GM21447 (cell line): Measurements from ENCODE around the gene BGN.

ENCODE experiments used
- ATAC-seq: cut with Tn5 transposase; IDR thresholded peaks from one replicate; pipeline ENCODE4 v1.9.1; 2021; ENCODE audit not compliant: unreplicated experiment

Gene BGN

DNA sequence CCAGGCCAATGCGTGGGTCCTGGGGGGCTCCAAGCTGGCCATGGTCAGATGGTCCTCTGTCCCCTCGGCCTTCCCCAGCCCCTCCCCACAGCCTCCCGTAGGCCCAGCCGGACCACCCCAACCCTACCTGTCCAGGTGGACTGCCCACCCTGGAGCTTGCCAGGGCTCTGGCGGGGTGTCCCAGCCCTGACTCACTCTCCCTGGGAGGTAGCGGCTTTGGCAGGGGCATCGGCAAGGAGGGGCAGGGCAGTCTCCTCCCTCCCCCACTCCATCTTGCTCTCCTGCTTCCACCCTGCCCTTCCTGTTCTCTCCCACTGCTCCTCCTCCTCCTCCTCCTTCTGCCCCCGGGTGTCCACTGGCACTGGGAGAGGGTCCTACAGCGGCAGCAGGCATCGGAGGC is 7.4 kb downstream of the BGN start:
- ATAC-seq = no peak

DNA sequence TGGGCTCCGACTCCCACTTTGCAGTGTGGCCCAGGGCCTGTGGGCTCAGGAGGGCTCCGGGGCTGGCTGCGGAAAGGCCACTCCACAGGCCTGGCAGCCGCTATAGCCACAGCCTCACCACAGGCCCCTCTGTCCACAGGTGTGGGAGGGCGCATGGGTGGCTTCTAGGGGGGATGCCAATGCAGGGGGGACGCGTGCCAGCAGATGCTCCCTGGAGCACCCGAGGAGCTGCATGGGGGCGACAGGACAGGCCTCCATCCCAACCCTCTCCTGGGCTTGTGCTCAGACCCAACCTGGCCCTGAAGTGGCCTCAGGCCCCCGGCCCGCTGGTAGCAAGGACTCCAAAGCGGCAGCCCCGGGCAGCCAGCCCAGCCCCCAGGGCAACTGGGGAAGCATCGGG is 8.0 kb downstream of the BGN start:
- ATAC-seq = no peak

DNA sequence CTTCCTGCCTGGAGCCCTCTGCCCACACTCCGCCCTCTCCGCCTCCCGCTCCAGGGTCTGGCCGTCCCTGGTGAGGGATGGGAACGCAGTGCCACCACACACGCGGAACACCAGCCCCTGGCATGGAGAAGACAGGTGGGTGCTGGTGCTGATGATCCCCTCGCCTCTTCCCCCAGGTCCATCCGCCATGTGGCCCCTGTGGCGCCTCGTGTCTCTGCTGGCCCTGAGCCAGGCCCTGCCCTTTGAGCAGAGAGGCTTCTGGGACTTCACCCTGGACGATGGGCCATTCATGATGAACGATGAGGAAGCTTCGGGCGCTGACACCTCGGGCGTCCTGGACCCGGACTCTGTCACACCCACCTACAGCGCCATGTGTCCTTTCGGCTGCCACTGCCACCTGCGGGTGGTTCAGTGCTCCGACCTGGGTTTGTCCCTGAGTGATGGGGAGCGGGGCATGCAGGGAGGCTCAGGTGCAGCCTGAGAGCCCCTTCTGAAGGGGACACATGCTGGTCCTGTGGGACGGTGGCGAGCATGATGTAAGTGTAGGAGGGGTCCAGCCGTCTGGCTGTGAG is 9.8 kb downstream of the BGN start:
- no peak for ATAC-seq

DNA sequence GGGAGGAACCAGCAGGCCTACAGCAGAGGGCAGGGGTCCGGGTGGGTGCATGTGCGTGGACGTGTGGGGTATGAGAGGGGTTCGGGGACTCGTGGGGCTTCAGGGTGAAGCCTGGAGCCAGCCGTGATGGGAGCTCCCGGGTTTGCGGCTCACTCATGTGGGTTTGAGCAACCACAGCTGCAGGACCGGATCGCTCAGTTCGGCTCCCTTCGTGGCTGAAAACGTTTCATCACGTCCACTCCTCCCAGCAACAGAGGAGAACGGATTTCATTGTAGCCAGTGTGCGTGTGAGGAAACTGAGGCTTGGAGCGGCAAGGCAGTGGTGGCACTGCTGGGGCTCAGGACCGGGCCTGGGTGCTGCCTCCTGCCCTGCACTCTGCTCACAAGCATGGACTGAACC is 10.6 kb downstream of the BGN start:
- ATAC-seq = no peak

DNA sequence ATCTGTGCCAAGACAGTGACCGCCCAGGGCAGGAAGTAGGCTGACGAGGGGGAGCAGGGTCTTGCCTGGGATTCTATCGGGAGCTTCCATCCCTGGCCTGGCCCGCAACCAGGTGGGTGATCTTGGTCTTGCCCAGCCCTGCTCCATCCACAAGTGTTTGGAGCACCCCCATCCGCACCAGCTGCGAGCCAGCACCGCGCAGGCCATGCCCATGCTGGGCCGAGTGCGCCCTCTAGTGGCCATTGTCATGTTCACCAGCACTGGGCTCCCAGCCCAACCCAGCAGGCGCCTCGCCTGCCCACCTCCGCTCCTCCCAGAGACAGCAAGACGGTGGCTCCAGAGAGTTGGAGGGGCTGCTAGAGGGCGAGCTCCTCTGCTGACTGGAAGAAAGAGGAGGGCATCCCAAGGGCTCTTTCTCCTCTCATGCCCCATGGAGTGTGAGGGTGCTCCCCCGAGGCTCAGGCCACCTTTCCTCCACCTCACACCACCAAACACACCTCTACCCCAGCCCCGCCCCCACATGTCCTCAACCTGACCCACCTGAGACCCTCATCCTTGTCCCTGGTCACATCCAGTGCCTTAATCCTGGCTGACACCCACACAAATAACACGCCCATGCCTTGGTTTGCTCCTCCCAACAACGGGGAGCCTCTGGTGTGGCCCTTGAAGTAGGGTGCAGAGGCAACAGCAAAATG is 12.9 kb downstream of the BGN start:
- peak; percentile 88 for ATAC-seq

DNA sequence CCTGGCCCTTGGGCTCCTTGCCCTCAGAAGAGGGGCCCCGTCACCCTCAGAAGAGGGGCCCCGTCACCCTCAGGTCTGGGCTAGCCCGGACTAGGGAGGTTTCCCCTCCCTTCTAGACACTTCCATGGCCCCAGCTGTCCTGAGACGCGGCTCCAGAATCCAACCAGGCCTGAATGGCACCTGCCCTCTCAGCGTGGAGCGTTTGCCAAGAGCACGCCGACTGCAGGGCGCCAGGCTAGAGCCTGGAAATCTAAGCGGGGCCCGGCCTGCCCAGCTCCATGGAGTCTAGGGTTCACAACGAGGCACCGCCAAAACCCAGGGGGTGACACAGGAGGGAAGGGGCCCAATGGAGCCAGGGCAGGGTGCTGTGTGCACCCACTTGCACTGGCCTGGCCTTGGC is 14.8 kb downstream of the BGN start:
- ATAC-seq = no peak

DNA sequence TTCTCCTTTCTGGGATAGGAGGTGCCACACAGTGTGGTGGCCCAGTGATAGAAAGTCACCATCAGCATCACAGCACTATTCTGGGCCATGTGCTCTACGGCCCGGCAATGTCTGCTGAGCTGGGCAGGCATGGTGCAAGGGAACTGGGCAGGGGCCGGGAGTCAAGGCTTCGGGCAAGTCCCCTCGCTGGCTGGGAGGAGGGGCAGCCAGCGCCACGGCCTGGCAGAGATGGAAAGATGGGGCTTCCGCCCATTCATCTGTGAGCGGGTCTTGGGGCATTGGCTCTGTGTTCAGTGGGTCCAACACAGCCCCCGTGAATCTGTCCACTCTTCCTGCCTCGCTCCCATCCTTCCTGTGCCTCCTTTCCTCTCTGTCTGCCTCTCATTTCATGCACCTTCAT is 15.6 kb downstream of the BGN start:
- no peak for ATAC-seq

DNA sequence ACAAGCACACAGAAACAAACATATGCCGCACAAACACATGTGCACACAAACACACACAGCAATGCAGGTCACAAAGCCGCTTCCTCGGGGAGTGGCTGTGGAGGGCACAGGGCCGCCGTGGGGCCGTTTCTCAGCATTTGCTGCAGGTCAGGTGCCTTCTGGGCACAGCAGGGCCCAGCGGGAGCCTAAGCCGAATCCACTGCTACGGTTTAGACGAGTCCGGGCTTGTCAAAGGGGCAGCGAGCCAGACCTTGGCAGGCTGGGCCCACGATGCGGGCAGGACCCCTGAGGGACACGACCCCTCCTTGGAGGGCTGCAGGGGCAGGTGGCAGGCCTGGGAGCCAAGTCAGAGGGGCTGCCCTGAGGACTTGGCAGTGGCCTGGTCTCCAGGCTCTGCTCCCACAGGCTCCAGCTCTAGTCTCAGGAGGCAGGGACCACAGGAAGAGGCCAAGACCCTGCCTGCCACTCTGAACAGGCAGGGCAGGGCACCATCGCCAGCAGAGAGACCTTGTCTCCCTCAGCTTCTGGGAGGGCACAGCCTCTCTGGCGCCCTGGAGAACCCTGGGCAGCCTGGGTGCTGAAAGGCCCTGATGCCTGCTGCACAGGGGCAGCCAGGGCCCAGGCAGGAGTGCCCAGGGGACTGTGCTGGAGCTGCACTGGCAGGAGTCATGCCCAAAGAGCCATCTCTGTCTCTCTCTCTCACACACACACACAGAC is 17.2 kb downstream of the BGN start:
- no peak for ATAC-seq

DNA sequence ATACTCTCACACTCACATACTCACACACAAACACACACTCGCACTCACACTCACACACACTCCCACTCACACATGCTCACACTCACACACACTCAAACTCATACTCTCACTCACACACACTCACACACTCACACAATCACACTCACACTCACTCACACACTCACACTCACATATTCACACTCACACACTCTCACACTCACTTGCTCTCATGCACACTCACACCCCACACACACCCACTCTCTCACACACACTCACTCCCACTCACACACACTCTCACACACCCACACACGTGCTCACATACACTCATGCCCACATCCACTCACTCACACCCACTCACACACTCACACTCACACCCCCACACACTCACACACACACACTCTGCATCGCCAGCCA is 17.7 kb downstream of the BGN start:
- ATAC-seq = no peak

DNA sequence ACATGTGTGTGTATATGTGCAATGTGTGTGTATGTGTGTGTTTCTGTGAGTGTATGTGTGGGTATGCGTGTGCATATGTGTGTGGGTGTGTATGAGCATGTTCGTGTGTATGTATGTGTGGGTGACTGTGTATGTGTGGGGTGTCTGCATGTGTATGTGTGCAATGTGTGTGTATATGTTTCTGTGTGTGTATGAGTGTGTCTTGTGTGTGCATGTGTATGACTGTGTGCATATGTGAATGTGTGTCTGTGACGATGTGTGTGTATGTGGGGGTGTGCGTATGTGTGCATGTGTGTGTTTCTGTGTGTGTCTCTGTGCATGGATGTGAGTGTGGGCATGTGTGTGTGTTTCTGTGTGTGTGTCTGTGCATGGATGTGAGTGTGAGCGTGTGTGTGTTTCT is 18.5 kb downstream of the BGN start:
- no peak for ATAC-seq

DNA sequence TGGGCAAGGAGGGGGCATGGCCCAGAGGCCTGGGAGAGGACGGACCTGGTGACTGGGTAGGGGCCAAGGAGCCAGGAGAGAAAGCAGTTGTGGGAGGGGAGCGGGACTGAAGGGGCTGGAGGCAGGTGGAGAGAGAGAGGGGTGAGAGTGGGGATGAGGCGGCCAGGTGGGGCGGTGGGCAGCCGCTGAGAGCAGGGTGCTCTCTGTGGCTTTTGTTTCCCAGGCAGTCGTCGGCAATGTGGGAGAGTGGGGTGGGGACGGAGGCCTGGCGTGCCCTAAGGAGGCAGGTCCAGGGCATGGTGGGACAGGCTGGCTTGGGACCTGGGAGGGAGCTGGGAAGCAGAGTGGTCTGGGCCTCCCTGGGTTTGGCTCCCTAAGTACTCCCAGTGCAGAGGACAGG is 19.5 kb downstream of the BGN start:
- no peak for ATAC-seq

DNA sequence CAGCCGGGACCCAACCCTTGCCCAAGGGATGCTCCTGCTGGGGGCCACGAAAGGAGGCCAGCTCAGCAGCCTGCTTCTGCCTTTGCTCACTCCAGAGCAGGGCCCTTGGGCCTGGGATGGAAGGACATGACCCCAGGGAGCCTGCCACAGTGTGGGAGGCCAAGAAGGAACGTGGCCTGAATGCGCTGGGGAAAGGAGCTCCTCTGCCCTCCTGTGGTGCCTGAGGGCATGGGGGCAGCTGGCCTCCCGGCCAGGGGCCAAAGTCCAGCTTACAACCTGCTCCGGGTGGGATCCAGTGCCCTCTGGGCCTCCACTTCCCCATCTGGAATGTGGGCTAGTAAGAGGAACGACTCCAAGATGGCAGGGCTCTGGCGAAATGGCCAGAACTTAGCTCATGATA is 20.7 kb downstream of the BGN start:
- ATAC-seq = no peak

DNA sequence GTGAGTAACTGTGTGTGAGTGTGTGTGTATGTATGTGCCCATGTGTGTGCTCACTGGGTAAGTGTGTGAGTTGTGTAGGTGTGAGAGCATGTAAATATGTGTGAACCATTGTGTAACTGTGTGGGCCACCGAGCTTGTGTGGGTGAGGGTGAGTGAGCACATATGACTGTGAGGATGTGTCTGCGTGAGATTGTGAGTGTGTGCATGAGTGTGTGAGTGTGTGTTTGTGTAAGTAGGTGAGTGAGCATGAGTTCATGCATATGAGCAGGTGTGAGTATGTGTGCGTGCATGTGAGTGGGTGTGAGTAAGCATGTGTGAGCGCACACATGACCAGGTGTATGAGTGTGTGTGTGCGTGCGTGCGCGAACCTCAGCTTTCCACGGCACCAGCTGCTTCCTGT is 21.3 kb downstream of the BGN start:
- no peak for ATAC-seq

DNA sequence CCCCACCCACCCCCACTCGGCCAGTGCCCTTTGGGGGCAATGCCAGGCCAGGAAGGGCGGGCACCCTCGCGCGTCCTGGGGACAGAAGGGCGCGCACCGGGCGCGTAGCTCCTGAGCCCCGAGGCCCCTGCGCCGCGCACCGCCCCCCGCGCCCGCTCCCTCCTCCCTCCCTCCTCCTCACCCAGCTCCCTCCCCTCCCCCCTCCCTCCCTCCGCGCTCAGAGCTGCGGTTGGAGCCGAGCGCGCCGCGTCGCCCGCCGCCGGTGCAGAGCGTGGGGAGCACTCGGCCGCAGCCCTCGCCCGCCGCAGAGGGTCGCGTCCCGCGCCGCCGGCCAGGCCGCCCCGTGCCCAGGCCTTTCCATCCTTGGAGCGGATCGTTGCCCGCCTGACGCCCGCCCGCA is 22.6 kb downstream of the BGN start, which contains the start of gene ATP2B3:
ATP2B3 (plus strand) TSS at position 220 of the 400 bp plus-strand sequence. CDS start 18,606 bp downstream, outside the sequence.
- ATAC-seq = no peak

DNA sequence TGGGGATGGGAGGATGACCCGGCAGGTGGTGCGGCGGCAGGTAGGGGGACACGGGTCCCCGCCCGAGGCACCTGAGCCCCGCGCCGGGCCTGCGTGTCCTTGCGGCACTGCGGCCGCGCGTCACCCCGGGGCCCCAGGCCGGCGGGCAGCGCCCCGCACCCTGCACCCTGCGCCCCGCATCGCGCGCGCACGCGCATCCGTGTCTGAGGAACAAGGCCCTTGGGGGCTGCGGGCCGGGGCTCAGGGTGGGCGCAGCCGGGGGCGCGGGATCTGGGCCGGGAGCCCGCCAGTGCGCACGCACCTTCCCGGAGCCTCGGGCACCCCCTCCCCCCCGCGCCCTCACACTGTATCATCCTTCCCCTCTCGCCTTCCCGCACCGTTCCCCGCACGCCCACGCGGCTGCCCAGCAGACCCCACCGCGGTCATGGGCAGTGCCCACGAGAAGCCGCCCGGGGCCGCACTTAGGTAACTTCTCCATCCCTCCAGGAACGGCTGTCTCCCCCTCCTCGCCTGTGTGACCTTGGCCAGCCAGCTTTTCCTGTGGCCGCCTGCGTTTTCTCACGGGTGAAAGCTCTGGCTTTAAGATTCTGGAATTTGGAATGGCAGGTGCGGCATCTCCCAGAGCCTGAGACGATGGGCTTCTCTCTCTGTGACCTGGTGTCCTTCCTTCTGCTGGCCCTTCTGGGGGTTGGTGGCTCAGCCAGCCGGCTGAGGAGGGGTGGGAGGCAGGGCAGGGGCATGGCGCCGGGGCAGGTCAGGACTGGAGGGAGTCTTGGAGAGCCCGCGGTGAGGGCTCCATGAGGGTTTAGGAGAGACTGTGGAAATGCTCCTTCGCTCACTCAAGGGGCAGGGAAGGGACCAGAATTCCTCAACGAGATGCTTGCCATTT is 23.4 kb downstream of the BGN start:
- no peak for ATAC-seq

DNA sequence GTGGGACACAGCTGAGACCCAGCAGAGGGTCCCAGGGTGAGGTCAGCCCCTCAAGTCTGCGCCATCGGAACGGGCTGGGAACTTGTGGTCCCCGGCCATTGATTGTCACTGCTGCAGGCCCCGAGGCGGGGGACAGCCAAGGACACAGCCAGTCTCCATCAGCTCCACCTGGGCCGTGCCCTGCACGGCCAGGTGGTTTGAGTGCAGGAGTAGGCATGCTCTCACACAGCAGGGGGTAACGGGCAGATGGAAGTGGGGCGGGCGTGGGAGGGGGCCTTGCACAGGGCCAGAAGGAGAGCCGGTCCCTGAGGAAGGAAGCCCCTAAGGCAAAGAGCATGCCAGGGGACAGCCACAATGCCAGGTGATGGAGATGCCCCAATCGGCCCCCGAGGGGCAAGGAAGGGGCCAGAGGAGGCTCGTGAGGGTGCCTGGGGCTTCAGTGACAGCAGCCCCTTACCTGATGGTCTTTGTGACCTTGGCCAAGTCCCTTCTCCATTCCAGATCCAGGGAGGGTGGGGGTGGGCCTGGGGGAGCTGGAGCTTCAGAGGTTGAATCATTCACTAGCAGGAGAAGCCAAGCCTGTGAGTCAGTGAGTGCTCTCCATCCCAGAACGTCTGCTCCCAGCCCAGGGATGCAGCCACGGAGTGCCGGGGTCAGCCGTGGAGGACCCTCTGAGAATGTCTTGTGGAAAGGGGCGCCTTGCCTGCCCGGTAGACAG is 24.9 kb downstream of the BGN start:
- ATAC-seq = no peak

DNA sequence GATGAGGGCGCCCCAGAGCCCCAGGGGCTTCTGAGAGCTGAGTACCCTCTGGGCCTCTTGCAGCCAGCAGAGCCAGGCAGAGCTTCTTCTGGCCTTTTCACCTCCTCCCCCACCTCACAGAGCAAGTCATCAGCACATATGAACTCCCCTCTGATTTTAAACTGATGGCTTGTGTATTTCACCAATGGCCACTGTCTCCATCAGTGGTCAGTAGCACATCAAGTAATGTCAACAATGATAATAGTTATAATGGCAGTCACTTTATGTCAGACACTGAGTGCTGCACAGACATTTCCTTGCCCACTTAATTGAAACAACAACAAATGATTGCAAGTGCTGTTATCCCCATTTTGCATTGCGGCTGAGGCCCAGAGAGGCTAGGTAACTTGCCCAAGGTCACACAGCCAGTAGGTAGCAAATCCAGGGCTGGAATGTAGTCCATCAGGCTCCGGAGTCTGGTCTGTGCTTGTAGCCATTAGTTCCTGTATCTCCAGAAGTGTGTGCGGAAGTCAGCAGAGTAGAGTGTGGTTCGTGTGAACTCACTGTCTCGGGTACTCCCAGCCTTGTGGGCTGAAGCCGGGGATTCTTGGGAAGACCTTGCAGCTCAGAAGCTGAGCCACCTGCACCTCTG is 25.6 kb downstream of the BGN start:
- ATAC-seq = no peak

DNA sequence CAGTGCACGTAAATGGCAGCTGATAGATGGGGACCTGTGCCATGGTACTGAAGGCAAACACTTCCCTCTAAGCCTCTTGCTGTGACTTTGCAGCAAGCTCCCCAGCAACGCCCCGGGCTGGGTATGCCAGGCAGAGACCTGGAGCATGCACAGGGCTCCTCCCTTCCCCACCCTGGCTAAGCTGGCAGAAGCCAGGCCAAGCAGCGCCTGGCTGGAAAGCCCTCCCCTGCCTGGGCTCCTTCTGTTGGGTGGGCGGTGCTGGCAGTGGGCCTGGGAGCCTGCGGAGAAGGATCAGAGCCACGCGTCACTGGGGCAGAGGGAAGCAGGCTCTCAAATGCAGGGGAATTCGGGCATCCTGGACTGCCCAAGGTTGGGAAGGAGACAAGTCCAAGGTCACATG is 26.3 kb downstream of the BGN start:
- ATAC-seq = no peak

DNA sequence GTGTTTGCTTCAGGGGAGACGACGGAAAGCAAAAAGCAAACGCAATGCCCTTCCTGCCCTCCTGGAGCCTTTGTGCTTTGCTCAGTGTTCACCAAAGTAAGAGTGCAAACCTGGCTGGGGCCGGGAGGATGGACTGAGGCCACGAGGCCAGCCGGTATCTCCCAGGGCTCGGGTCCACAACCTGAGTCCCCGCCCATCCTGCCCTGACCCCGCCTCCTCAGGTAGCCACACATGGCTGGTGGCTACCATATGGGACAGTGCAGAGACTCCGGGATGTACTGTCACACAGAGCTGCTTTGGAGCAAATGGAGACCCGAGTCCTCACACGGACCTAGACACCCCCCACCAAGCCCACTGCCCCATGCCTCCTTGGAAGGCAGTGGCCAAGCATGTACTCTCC is 27.5 kb downstream of the BGN start:
- ATAC-seq = no peak

DNA sequence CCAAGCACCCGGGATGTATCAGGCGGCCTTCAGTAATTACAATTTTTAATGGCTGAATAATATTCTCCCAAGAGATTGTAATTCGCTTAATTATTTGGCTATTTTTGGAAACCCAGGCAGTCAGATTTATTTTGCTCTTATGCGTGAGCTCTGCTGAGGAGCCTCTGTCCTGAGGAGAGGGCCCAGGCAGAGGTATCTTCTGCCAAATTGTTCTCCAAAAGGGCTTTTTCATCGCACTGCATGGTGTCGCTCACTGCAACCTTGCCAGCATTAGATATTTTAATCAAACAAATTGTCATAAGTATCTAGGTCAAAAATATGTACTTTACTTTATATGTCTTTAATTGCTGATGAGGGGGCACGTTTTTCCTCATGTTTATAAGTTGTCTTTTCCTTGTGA is 28.5 kb downstream of the BGN start:
- ATAC-seq = no peak
